Panc1 (cell line): ENCODE results near the gene TULP1. TPM values are rescaled to one million over a fixed set of nuclear protein-coding genes. Genes with fewer than 3 reads are reported as not detected.

Experiments
- ATAC-seq: fragments of 200-7000 bp; cut with Tn5 transposase; 2 replicates; pipeline ENCODE4 v1.9.1; 2020; ENCODE audit warnings: mild to moderate bottlenecking, moderate library complexity
- BruUV-seq: library from RNA; stranded (reverse); fragments of 400-500 nt; replicated peaks from 2 replicates; lab custom pipeline; 2021; lab: Mats Ljungman, UMichigan
- CTCF ChIA-PET: fragments of 300-600 bp; sonication (Branson Sonifier 250); formaldehyde crosslinking; loops from one replicate; lab custom pipeline; 2022; ENCODE audit warnings: antibody characterized with exemption; lab: Charles Lee
- POLR2A ChIA-PET: fragments of 300-600 bp; sonication (Branson Sonifier 250); formaldehyde crosslinking; loops from one replicate; lab custom pipeline; 2022; ENCODE audit warnings: antibody characterized with exemption; lab: Charles Lee
- DNase-seq: peaks from one replicate; pipeline ENCODE4 v3.0.0-alpha.2; 2010; ENCODE audit warnings: low read depth, low spot score
- H3K27ac ChIP-seq: 2 replicates; pipeline ENCODE4 v1.5.1; 2011; ENCODE audit warnings: mild to moderate bottlenecking, low read length, inconsistent platforms
- H3K27me3 ChIP-seq: fragments of 200-500 bp; sonication (Bioruptor generic); 2 replicates; pipeline ENCODE4 v1.6.0; 2014; ENCODE audit warnings: low read length, inconsistent platforms; ENCODE audit not compliant: control insufficient read depth, insufficient read depth
- H3K36me3 ChIP-seq: fragments of 200-500 bp; sonication (Bioruptor generic); 2 replicates; pipeline ENCODE4 v1.5.1; 2014; ENCODE audit warnings: inconsistent platforms, mild to moderate bottlenecking, low read length, moderate library complexity; ENCODE audit not compliant: control insufficient read depth, insufficient read depth
- H3K4me1 ChIP-seq: 2 replicates; pipeline ENCODE4 v1.5.1; 2011; ENCODE audit warnings: inconsistent platforms, mild to moderate bottlenecking, low read length, moderate library complexity; ENCODE audit not compliant: control insufficient read depth, insufficient read depth
- H3K4me3 ChIP-seq, 2 experiments: 2 replicates each; pipeline ENCODE4 v1.5.1; 2011 to 2012; ENCODE audit warnings: low read depth in 2 of 2, low read length in 2 of 2, mild to moderate bottlenecking in 2 of 2, inconsistent platforms in 1 of 2, moderate library complexity in 1 of 2
- H3K9me3 ChIP-seq: fragments of 200-500 bp; sonication (Bioruptor generic); 2 replicates; pipeline ENCODE4 v1.5.1; 2014; ENCODE audit warnings: low read depth, mild to moderate bottlenecking, inconsistent platforms, low read length, moderate library complexity; ENCODE audit not compliant: control insufficient read depth, insufficient read depth
- CTCF ChIP-seq: fragments of 450-650 bp; IDR thresholded peaks from 2 replicates; pipeline ENCODE4 v1.5.1; 2017; ENCODE audit warnings: mild to moderate bottlenecking
- POLR2AphosphoS5 ChIP-seq: IDR thresholded peaks from 2 replicates; pipeline ENCODE4 v1.6.1; 2012; ENCODE audit warnings: mild to moderate bottlenecking, low read depth, low read length, moderate library complexity
- SIN3A ChIP-seq: IDR thresholded peaks from 2 replicates; pipeline ENCODE4 v1.6.1; 2012; ENCODE audit warnings: low read depth, mild to moderate bottlenecking, low read length, moderate library complexity, borderline replicate concordance; ENCODE audit not compliant: insufficient read depth
- TCF7L2 ChIP-seq: IDR thresholded peaks from 2 replicates; pipeline ENCODE4 v1.6.1; 2011; ENCODE audit warnings: mild to moderate bottlenecking, low read depth, low read length, inconsistent platforms
- in situ Hi-C: cut with HindIII; loops from 2 replicates; pipeline ENCODE4 v1.10.0; 2016; ENCODE audit warnings: low sequenced_read_pairs, low pct_unique_long_range_greater_than_20kb
- intact Hi-C: fragments of 100-400 bp; cut with micrococcal nuclease; formaldehyde crosslinking; loops from one replicate; pipeline ENCODE4 v1.10.0; 2022; ENCODE audit not compliant: unreplicated experiment
- total RNA-seq: library from RNA; stranded (reverse); gene quantifications from one replicate; pipeline ENCODE4 v1.2.1, GENCODE V29; 2021; ENCODE audit not compliant: unreplicated experiment
- TF ChIP-seq, protein P1 (sequence below), 2 experiments: IDR thresholded peaks; 2 replicates each; pipeline ENCODE4 v1.6.1; 2011 to 2012; ENCODE audit warnings: low read depth in 2 of 2, control low read depth in 1 of 2, low read length in 1 of 2, mild to moderate bottlenecking in 1 of 2, moderate library complexity in 1 of 2; ENCODE audit not compliant: insufficient read depth in 1 of 2

TULP1 gene
- total RNA-seq, 1 experiment from 2014 or later = not detected

DNA sequence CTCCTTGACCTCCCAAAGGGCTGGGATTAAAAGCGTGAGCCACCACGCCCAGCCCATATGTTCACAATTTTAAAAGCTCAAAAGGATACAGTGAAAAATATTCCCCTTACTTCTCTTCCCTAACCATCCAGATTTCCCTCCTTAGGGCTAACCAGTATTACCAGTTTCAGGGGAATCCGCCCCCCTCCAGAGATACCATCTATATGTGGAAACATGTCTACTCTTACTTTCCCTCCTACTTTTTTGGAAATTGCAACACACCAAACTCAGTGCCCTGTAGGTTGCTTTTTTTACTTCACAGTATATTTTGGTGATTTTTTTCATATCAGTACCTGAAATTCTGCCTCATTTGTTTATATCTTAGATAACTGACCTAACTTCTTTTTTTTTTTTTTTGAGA, 51.4 kb downstream of the TULP1 start:
- in situ Hi-C loops = no loop called here

DNA sequence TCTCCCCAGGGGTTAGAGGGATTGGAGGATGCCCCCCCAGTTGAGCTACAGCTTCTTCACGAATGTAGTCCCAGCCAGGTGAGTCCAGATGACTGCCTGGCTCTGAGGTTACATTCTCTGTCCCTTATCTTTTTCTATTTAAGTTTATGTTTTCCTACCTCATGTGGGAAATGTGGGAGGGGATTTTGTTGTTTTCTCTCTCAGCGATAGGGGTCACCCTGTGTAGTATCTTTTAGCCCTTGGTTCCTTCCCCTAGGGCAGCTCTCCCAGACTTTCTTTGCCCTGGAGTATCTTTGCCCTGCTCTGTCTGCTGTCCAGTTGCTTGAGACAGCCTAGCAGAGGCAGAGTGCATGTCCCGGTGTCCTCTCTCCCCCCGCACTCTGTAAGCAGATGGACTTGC, 54.8 kb downstream of the TULP1 start:
- ATAC-seq = no peak
- Histone ChIP-seq H3K4me3 (no peak overlapping the region), H3K9me3 (no peaks in the 10 kb centered on the region), H3K27ac (no peak overlapping the region), H3K27me3 (no peaks in the 10 kb centered on the region), H3K4me1 (peaks cover 10% of the 10 kb centered on the region), H3K36me3 (no peaks in the 10 kb centered on the region)
- DNase-seq = no peak
- ChIA-PET POLR2A (no interaction called here), CTCF (no interaction called here)
- TF ChIP-seq CTCF (no peak), POLR2AphosphoS5 (no peak), TCF7L2 (no peak)
- no TSS peak for BruUV-seq
- in situ Hi-C loops (no loop called here), intact Hi-C loops (no loop called here)

More for the DNA sequence above, 51.4 kb downstream of the TULP1 start:
- ChIA-PET CTCF (no interaction called here), POLR2A (no interaction called here)
- DNase-seq (no peak), ATAC-seq (no peak)
- H3K36me3 ChIP-seq = no peaks in the 10 kb centered on the region
- intact Hi-C loops = no loop called here
- no peaks in the 10 kb centered on the region for H3K9me3 ChIP-seq
- TF ChIP-seq TCF7L2 (no peak), SIN3A (no peak), POLR2AphosphoS5 (no peak), CTCF (no peak)
- TF ChIP-seq, protein P1, sequence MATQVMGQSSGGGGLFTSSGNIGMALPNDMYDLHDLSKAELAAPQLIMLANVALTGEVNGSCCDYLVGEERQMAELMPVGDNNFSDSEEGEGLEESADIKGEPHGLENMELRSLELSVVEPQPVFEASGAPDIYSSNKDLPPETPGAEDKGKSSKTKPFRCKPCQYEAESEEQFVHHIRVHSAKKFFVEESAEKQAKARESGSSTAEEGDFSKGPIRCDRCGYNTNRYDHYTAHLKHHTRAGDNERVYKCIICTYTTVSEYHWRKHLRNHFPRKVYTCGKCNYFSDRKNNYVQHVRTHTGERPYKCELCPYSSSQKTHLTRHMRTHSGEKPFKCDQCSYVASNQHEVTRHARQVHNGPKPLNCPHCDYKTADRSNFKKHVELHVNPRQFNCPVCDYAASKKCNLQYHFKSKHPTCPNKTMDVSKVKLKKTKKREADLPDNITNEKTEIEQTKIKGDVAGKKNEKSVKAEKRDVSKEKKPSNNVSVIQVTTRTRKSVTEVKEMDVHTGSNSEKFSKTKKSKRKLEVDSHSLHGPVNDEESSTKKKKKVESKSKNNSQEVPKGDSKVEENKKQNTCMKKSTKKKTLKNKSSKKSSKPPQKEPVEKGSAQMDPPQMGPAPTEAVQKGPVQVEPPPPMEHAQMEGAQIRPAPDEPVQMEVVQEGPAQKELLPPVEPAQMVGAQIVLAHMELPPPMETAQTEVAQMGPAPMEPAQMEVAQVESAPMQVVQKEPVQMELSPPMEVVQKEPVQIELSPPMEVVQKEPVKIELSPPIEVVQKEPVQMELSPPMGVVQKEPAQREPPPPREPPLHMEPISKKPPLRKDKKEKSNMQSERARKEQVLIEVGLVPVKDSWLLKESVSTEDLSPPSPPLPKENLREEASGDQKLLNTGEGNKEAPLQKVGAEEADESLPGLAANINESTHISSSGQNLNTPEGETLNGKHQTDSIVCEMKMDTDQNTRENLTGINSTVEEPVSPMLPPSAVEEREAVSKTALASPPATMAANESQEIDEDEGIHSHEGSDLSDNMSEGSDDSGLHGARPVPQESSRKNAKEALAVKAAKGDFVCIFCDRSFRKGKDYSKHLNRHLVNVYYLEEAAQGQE (IDR thresholded peaks at IDR 0.05; ENCODE audit: insufficient read depth in 1 of 2, low read depth in 2 of 2, low read length in 1 of 2) = no peak
- H3K4me1 ChIP-seq = no peaks in the 10 kb centered on the region
- no peak overlapping the region for H3K27ac ChIP-seq
- no peak overlapping the region for H3K4me3 ChIP-seq
- BruUV-seq = no TSS peak
- H3K27me3 ChIP-seq = no peaks in the 10 kb centered on the region
